Caco-2 (cell line): ENCODE data around the gene PARD3B. TPM values are rescaled to one million over a fixed set of nuclear protein-coding genes. Genes with fewer than 3 reads are reported as not detected.

Experiments used
- BruUV-seq: library from RNA; stranded (reverse); fragments of 400-500 nt; replicated peaks from 2 replicates; lab custom pipeline; 2021; lab: Mats Ljungman, UMichigan
- CTCF ChIA-PET: fragments of 300-600 bp; sonication (Branson Sonifier 250); formaldehyde crosslinking; loops from one replicate; lab custom pipeline; 2022; ENCODE audit warnings: antibody characterized with exemption; lab: Charles Lee
- POLR2A ChIA-PET: fragments of 300-600 bp; sonication (Branson Sonifier 250); formaldehyde crosslinking; loops from one replicate; lab custom pipeline; 2022; ENCODE audit warnings: antibody characterized with exemption; lab: Charles Lee
- DNase-seq, 2 experiments: peaks; one replicate each; pipeline versions ENCODE4 v3.0.0 to v3.0.0-alpha.2; 2020 to 2022
- H3K27me3 ChIP-seq: replicated peaks from 2 replicates; pipeline ENCODE4 v1.6.0; 2011; ENCODE audit warnings: low read length; ENCODE audit not compliant: control insufficient read depth, insufficient read depth
- H3K36me3 ChIP-seq: 2 replicates; pipeline ENCODE4 v1.5.1; 2011; ENCODE audit warnings: low read length; ENCODE audit not compliant: control insufficient read depth, insufficient read depth
- H3K4me1 ChIP-seq: fragments of 250-450 bp; sonication (Bioruptor Pico); 2 replicates; pipeline ENCODE4 v1.5.1; 2020; ENCODE audit warnings: mild to moderate bottlenecking
- H3K4me3 ChIP-seq: 2 replicates; pipeline ENCODE4 v1.5.1; 2011; ENCODE audit warnings: low read depth, mild to moderate bottlenecking, control low read depth, low read length
- H3K9me3 ChIP-seq: fragments of 250-450 bp; sonication (Bioruptor Pico); 2 replicates; pipeline ENCODE4 v1.5.1; 2020; ENCODE audit warnings: mild to moderate bottlenecking, moderate library complexity
- H3K27ac Mint-ChIP-seq: one replicate; pipeline ENCODE4 v1.8.0; 2022; ENCODE audit warnings: mixed read lengths; ENCODE audit not compliant: unreplicated experiment
- H3K27me3 Mint-ChIP-seq: one replicate; pipeline ENCODE4 v1.8.0; 2022; ENCODE audit warnings: mixed read lengths; ENCODE audit not compliant: insufficient read depth, unreplicated experiment
- H3K36me3 Mint-ChIP-seq: one replicate; pipeline ENCODE4 v1.8.0; 2022; ENCODE audit warnings: mild to moderate bottlenecking, mixed read lengths; ENCODE audit not compliant: insufficient read depth, unreplicated experiment
- H3K4me1 Mint-ChIP-seq: one replicate; pipeline ENCODE4 v1.8.0; 2022; ENCODE audit warnings: low read depth, mixed read lengths; ENCODE audit not compliant: unreplicated experiment
- H3K4me3 Mint-ChIP-seq: one replicate; pipeline ENCODE4 v1.8.0; 2022; ENCODE audit warnings: mild to moderate bottlenecking, moderate library complexity, mixed read lengths; ENCODE audit not compliant: unreplicated experiment
- H3K9me3 Mint-ChIP-seq: one replicate; pipeline ENCODE4 v1.8.0; 2022; ENCODE audit warnings: mixed read lengths; ENCODE audit not compliant: unreplicated experiment
- intact Hi-C: fragments of 100-400 bp; cut with micrococcal nuclease; formaldehyde crosslinking; loops from one replicate; pipeline ENCODE4 v1.10.0; 2022; ENCODE audit not compliant: unreplicated experiment
- total RNA-seq: library from RNA; stranded (reverse); gene quantifications from 2 replicates; pipeline ENCODE4 v1.2.3, GENCODE V29; 2022
- TF ChIP-seq, protein P1 (sequence below), 2 experiments: fragments of 200-600 bp in 1 of 2; IDR thresholded peaks; 1 replicate in 1 of 2; 2 replicates in 1 of 2; pipeline versions ENCODE4 v1.5.1 to v1.8.0; 2011 to 2022; ENCODE audit warnings: antibody characterized with exemption in 1 of 2, control low read depth in 1 of 2, inconsistent platforms in 1 of 2, low read depth in 1 of 2, low read length in 1 of 2, mild to moderate bottlenecking in 1 of 2, moderate library complexity in 1 of 2; ENCODE audit not compliant: insufficient read depth in 1 of 2, severe bottlenecking in 1 of 2, unreplicated experiment in 1 of 2

PARD3B gene
- total RNA-seq, 1 experiment from 2014 or later, result 68.9 TPM

DNA sequence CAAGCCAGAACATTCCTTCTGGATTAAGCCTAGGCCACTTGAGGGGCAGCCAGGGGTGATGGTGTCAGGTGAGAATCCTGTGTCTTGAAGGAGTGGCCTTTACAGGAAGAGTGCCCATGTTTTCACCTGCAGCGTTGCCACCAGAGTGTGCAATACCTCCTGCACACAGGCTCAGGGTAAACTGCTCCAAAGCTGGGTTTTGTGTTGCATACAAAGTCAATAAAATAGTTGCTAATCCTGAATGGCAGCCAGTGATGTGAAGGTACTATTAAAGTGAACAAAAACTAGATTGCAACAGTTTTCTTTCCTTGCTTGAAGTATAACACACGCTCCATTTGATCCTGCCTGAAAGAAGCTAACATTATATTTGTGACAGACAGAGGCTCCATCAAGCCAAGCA lies 1072.6 kb downstream of the PARD3B start:
- Histone ChIP-seq H3K4me3 (no peak overlapping the region), H3K36me3 (no peaks in the 10 kb centered on the region), H3K27me3 (no peaks in the 10 kb centered on the region), H3K9me3 (no peaks in the 10 kb centered on the region), H3K4me1 (no peaks in the 10 kb centered on the region)
- TF ChIP-seq, protein P1, sequence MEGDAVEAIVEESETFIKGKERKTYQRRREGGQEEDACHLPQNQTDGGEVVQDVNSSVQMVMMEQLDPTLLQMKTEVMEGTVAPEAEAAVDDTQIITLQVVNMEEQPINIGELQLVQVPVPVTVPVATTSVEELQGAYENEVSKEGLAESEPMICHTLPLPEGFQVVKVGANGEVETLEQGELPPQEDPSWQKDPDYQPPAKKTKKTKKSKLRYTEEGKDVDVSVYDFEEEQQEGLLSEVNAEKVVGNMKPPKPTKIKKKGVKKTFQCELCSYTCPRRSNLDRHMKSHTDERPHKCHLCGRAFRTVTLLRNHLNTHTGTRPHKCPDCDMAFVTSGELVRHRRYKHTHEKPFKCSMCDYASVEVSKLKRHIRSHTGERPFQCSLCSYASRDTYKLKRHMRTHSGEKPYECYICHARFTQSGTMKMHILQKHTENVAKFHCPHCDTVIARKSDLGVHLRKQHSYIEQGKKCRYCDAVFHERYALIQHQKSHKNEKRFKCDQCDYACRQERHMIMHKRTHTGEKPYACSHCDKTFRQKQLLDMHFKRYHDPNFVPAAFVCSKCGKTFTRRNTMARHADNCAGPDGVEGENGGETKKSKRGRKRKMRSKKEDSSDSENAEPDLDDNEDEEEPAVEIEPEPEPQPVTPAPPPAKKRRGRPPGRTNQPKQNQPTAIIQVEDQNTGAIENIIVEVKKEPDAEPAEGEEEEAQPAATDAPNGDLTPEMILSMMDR (IDR thresholded peaks at IDR 0.05; ENCODE audit: insufficient read depth in 1 of 2, low read depth in 1 of 2, low read length in 1 of 2, severe bottlenecking in 1 of 2, unreplicated experiment in 1 of 2), result no peak
- DNase-seq, result peak in 1 of 2 experiments; percentile 12
- H3K4me1 Mint-ChIP-seq, result no peaks in the 10 kb centered on the region
- H3K27ac Mint-ChIP-seq, result no peak overlapping the region
- CTCF ChIA-PET, result interaction anchor here (0.9 kb wide), 1 partner anchor 58 kb away, joined by 3 read pairs; no protein-coding TSS in a partner anchor
- intact Hi-C loops, result no loop called here
- no peaks in the 10 kb centered on the region for H3K9me3 Mint-ChIP-seq
- peaks cover 8% of the 10 kb centered on the region for H3K36me3 Mint-ChIP-seq
- no TSS peak for BruUV-seq
- H3K4me3 Mint-ChIP-seq, result no peak overlapping the region
- H3K27me3 Mint-ChIP-seq, result no peaks in the 10 kb centered on the region
- POLR2A ChIA-PET, result no interaction called here

DNA sequence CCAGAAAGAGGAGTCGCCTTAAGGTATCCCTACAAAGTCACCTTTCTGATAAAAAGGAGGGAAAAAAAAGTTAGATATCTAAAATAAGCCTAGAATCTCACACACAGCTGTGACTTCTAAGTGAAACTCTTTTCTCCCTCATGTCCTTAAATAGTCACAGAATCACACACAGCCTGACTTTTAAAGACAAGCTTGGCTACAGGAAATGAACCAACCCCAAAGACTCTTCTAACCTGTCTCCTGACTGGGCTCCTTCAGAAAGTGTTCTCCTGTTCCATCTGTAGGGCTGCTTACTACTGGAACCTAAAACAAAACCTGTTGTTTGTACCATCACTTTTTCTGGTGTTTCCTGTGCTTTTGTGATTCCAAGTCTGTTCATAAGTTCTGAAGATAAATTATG lies 1074.3 kb downstream of the PARD3B start:
- TF ChIP-seq, protein P1 (IDR thresholded peaks at IDR 0.05; ENCODE audit: insufficient read depth in 1 of 2, low read depth in 1 of 2, low read length in 1 of 2, severe bottlenecking in 1 of 2, unreplicated experiment in 1 of 2), result no peak
- H3K9me3 Mint-ChIP-seq, result no peaks in the 10 kb centered on the region
- CTCF ChIA-PET, result no interaction called here
- no peak for DNase-seq
- Histone ChIP-seq H3K36me3 (no peaks in the 10 kb centered on the region), H3K27me3 (no peaks in the 10 kb centered on the region), H3K4me3 (no peak overlapping the region), H3K4me1 (no peaks in the 10 kb centered on the region), H3K9me3 (no peaks in the 10 kb centered on the region)
- H3K4me1 Mint-ChIP-seq, result no peaks in the 10 kb centered on the region
- H3K27me3 Mint-ChIP-seq, result no peaks in the 10 kb centered on the region
- intact Hi-C loops, result no loop called here
- no peak overlapping the region for H3K27ac Mint-ChIP-seq
- POLR2A ChIA-PET, result no interaction called here
- H3K36me3 Mint-ChIP-seq, result peaks cover 8% of the 10 kb centered on the region
- no TSS peak for BruUV-seq
- no peak overlapping the region for H3K4me3 Mint-ChIP-seq

- no peak overlapping the region for H3K4me3 Mint-ChIP-seq
- Histone ChIP-seq H3K4me1 (no peaks in the 10 kb centered on the region; the same call in 1 of the 2 replicates), H3K27me3 (no peaks in the 10 kb centered on the region), H3K9me3 (no peaks in the 10 kb centered on the region), H3K36me3 (no peaks in the 10 kb centered on the region), H3K4me3 (no peak overlapping the region)
- TF ChIP-seq, protein P1 (IDR thresholded peaks at IDR 0.05; ENCODE audit: insufficient read depth in 1 of 2, low read depth in 1 of 2, low read length in 1 of 2, severe bottlenecking in 1 of 2, unreplicated experiment in 1 of 2), result no peak
- H3K27ac Mint-ChIP-seq, result no peak overlapping the region
- intact Hi-C loops, result no loop called here
- CTCF ChIA-PET, result no interaction called here
- no TSS peak for BruUV-seq
- no peaks in the 10 kb centered on the region for H3K27me3 Mint-ChIP-seq
- peaks cover 8% of the 10 kb centered on the region for H3K36me3 Mint-ChIP-seq
- no peaks in the 10 kb centered on the region for H3K9me3 Mint-ChIP-seq
- peaks cover 15% of the 10 kb centered on the region for H3K4me1 Mint-ChIP-seq
- DNase-seq, result no peak
- POLR2A ChIA-PET, result no interaction called here
These were observed 1081.8 kb downstream of the PARD3B start for GRCh38 chr2:205627085-205627484.
